Omental fat pad (tissue), 4 donors: ENCODE data around the gene HLA-F. TPM values are rescaled to one million over a fixed set of nuclear protein-coding genes. Genes with fewer than 3 reads are reported as not detected.

Experiments used
- ATAC-seq: fragments of 150-250 bp; one replicate; pipeline ENCODE4 v1.9.1; 2016; ENCODE audit warnings: mild to moderate bottlenecking, moderate library complexity; ENCODE audit not compliant: low FRiP score
- DNase-seq: peaks from one replicate; pipeline ENCODE4 v3.0.0-alpha.2; 2019; ENCODE audit warnings: low spot score
- CTCF ChIP-seq, 3 donors: fragments of 450-650 bp; IDR thresholded peaks; one replicate each; pipeline ENCODE4 v1.5.1; 2016 to 2017; ENCODE audit warnings: antibody characterized with exemption in 3 of 3, mild to moderate bottlenecking in 3 of 3, moderate library complexity in 2 of 3
- total RNA-seq, 4 donors: library from RNA; depleted of rRNA; stranded (reverse); fragments of >200 nt; gene quantifications; one replicate each; pipeline ENCODE4 v1.1.0, GENCODE V29; 2016

HLA-F gene
- total RNA-seq, 4 donors from 2014 or later: 44.0 to 211 (median 76.3) TPM

- peak in 2 of 3 donors; percentile 21 to 75 for TF ChIP-seq CTCF (IDR thresholded peaks at IDR 0.05)
- DNase-seq (peak; percentile 74), ATAC-seq (peak; percentile 87)
These were observed 29.4 kb downstream of the HLA-F start for GRCh38 chr6:29752451-29753308.

DNA sequence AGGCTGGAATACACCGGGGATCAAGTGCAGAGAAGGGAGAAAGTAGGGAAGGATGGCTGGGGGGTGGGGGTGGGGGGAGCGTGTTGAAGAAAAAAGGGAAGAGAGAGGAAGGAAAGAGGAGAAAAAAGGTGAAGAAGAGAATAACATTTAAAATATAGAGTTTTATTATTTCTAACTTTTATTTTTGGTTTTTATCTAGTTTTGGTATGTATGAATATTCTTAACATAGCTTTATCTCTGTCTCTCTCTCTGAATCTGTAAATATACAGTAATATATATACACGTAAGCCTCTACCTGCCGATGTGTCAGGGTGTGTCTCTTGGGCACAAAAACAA is 30.0 kb downstream of the HLA-F start:
- ATAC-seq (no peak), DNase-seq (no peak)
- TF ChIP-seq CTCF (IDR thresholded peaks at IDR 0.05): no peak

DNA sequence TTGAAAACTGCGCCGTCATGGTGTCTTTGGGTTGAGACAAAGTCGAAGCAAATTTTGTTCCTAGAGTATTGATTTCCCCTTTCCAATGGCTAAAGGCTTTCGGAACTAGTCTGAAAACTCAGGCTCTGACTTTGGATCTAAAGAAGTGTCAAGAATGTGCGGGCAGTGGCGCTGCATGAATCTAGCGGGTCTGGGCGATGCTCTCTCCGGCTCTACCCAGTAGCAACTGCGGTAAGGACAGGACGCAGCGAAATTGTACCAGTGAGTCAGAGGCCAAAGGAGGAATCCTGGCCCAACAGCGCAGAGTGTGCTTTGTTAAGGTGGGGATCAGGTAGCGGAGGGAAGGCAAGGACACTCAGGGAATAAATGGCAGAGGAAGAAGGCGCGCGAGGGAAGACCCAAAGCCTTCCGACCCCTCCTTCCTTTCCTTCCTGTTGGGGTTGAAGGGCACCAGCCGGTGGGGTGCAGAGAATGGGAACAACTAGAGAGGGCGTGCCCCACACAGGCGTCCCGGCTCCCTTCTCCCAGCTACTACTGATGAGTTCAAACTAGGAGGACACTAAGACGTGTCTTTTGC is 32.1 kb downstream of the HLA-F start:
- no peak for ATAC-seq
- DNase-seq: no peak
- TF ChIP-seq CTCF (IDR thresholded peaks at IDR 0.05): no peak

DNA sequence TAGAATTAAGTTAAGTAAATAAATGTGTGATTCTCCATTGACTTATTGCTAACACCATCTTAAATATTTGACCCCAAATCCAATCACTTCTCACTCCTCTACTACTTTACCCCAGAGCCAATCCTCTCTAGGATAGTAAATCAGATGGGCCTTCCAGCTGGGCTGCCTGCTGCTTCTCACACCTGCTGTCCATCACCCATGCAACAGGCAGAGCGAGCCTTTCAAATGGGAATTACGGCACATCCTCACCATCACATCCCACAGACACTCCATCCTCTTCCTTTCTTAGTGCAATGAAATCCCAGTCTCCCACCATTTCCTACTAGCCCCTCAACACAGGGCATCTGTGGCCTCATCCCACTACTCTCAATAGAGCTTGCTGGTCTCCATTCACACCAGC is 34.0 kb downstream of the HLA-F start:
- no peak for DNase-seq
- ATAC-seq: no peak
- no peak for TF ChIP-seq CTCF (IDR thresholded peaks at IDR 0.05)

DNA sequence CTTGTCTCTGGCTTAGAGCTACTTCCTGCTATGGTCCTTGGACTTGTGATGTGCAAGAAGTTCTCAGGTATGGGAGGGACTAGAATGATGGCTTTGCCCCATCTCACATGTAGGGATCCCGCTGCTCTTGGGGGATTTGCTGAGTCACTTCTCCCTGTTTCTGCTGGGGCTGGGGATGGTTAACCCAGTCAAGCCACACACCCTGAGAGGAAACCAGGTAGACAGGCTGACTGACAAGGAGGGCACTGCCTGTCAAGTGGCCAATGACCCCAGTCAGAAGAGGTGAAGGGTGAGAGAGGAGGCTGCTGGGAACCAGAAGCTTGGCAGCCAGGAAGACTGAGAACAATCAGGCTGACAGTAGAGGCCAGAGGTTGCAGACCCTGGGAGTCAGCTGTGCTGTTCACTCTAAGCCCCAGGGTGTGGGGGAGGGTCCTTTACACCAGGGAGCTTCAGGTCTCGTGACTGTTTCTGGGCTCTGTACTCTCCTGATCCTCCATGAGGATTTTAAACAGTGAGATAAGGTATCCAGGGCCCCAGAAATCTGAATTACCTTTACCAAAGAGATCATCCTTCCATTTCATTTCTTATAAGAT is 34.6 kb downstream of the HLA-F start:
- DNase-seq (no peak), ATAC-seq (no peak)
- no peak for TF ChIP-seq CTCF (IDR thresholded peaks at IDR 0.05)

GRCh38 chr6:29758761-29759160 is 35.5 kb downstream of the HLA-F start:
- ATAC-seq (no peak), DNase-seq (no peak)
- TF ChIP-seq CTCF (IDR thresholded peaks at IDR 0.05): no peak
